H9 (cell line): ENCODE results near the gene TMEM245. TPM values are rescaled to one million over a fixed set of nuclear protein-coding genes. Genes with fewer than 3 reads are reported as not detected.
A peak's percentile ranks its signal among the peaks of the same experiment; 100 is the strongest.

Source experiments
- DNase-seq: peaks from one replicate; pipeline ENCODE4 v3.0.0-alpha.2; 2017
- H2AFZ ChIP-seq: one replicate; pipeline ENCODE4 v1.6.1; 2013; ENCODE audit warnings: mild to moderate bottlenecking, low read length, control low read depth, moderate library complexity
- H2AK5ac ChIP-seq: 2 replicates; pipeline ENCODE4 v1.6.1; 2013; ENCODE audit warnings: low read length, control low read depth, mixed read lengths; ENCODE audit not compliant: insufficient read length
- H2BK120ac ChIP-seq: one replicate; pipeline ENCODE4 v1.6.1; 2013; ENCODE audit warnings: low read depth, mild to moderate bottlenecking, low read length, control low read depth, inconsistent platforms; ENCODE audit not compliant: poor library complexity, severe bottlenecking
- H2BK12ac ChIP-seq: 2 replicates; pipeline ENCODE4 v1.6.1; 2013; ENCODE audit warnings: low read length, control low read depth, mixed read lengths, low read depth; ENCODE audit not compliant: insufficient read length
- H2BK15ac ChIP-seq: 2 replicates; pipeline ENCODE4 v1.6.1; 2013; ENCODE audit warnings: low read depth, low read length, control low read depth
- H2BK20ac ChIP-seq: one replicate; pipeline ENCODE4 v1.6.1; 2013; ENCODE audit warnings: low read depth, mild to moderate bottlenecking, low read length, control low read depth, inconsistent platforms; ENCODE audit not compliant: poor library complexity, severe bottlenecking
- H2BK5ac ChIP-seq: 2 replicates; pipeline ENCODE4 v1.6.1; 2013; ENCODE audit warnings: low read length, control low read depth, mixed read lengths; ENCODE audit not compliant: insufficient read length
- H3K14ac ChIP-seq: 2 replicates; pipeline ENCODE4 v1.6.1; 2013; ENCODE audit warnings: low read length, control low read depth; ENCODE audit not compliant: insufficient read depth
- H3K18ac ChIP-seq: 2 replicates; pipeline ENCODE4 v1.6.1; 2013; ENCODE audit warnings: low read depth, mild to moderate bottlenecking, mixed read lengths, low read length, control low read depth; ENCODE audit not compliant: insufficient read length
- H3K23ac ChIP-seq: 2 replicates; pipeline ENCODE4 v1.6.1; 2013; ENCODE audit warnings: low read length, control low read depth, mixed read lengths, low read depth; ENCODE audit not compliant: insufficient read length
- H3K23me2 ChIP-seq: 2 replicates; pipeline ENCODE4 v1.6.1; 2013; ENCODE audit warnings: low read depth, mild to moderate bottlenecking, mixed read lengths, low read length, control low read depth; ENCODE audit not compliant: insufficient read length, poor library complexity, severe bottlenecking
- H3K27ac ChIP-seq: 2 replicates; pipeline ENCODE4 v1.5.1; 2013; ENCODE audit warnings: low read length, control low read depth, mixed read lengths, low read depth; ENCODE audit not compliant: insufficient read length
- H3K27me3 ChIP-seq: 2 replicates; pipeline ENCODE4 v1.6.1; 2013; ENCODE audit warnings: low read length, control low read depth, inconsistent platforms; ENCODE audit not compliant: insufficient read depth
- H3K4ac ChIP-seq: 2 replicates; pipeline ENCODE4 v1.6.1; 2013; ENCODE audit warnings: low read depth, mild to moderate bottlenecking, control low read depth, inconsistent platforms, low read length, moderate library complexity
- H3K4me1 ChIP-seq: 2 replicates; pipeline ENCODE4 v1.6.1; 2013; ENCODE audit warnings: low read length, control low read depth, inconsistent platforms; ENCODE audit not compliant: insufficient read depth
- H3K4me2 ChIP-seq: 2 replicates; pipeline ENCODE4 v1.6.1; 2013; ENCODE audit warnings: low read length, control low read depth, mixed read lengths; ENCODE audit not compliant: insufficient read length, insufficient read depth
- H3K56ac ChIP-seq: 2 replicates; pipeline ENCODE4 v1.6.1; 2013; ENCODE audit warnings: low read depth, mild to moderate bottlenecking, mixed read lengths, low read length, control low read depth; ENCODE audit not compliant: insufficient read length
- H3K79me1 ChIP-seq: 2 replicates; pipeline ENCODE4 v1.6.1; 2013; ENCODE audit warnings: low read depth, mild to moderate bottlenecking, moderate library complexity, low read length, control low read depth, inconsistent platforms; ENCODE audit not compliant: insufficient read depth, poor library complexity, severe bottlenecking
- H3K79me2 ChIP-seq: 2 replicates; pipeline ENCODE4 v1.6.1; 2013; ENCODE audit warnings: low read length, control low read depth, inconsistent platforms; ENCODE audit not compliant: insufficient read depth
- H3K9ac ChIP-seq: 2 replicates; pipeline ENCODE4 v1.6.1; 2013; ENCODE audit warnings: low read length, control low read depth, mixed read lengths; ENCODE audit not compliant: insufficient read length; ENCODE audit errors: extremely low read depth
- H3K9me3 ChIP-seq: one replicate; pipeline ENCODE4 v1.6.1; 2013; ENCODE audit warnings: low read depth, low read length, inconsistent platforms; ENCODE audit not compliant: control insufficient read depth
- H3T11ph ChIP-seq: one replicate; pipeline ENCODE4 v1.6.1; 2013; ENCODE audit warnings: mild to moderate bottlenecking, low read length, control low read depth, inconsistent platforms
- H4K20me1 ChIP-seq: one replicate; pipeline ENCODE4 v1.6.1; 2013; ENCODE audit not compliant: control insufficient read depth, insufficient read length, insufficient read depth
- H4K5ac ChIP-seq: 2 replicates; pipeline ENCODE4 v1.6.1; 2013; ENCODE audit warnings: low read depth, mild to moderate bottlenecking, mixed read lengths, low read length, control low read depth; ENCODE audit not compliant: insufficient read length
- H4K8ac ChIP-seq: replicated peaks from 2 replicates; pipeline ENCODE4 v1.6.1; 2013; ENCODE audit warnings: low read length, control low read depth, mixed read lengths, low read depth; ENCODE audit not compliant: insufficient read length
- H4K91ac ChIP-seq: 2 replicates; pipeline ENCODE4 v1.6.1; 2013; ENCODE audit warnings: low read depth, mild to moderate bottlenecking, moderate library complexity, mixed read lengths, low read length, control low read depth; ENCODE audit not compliant: insufficient read length
- H3K27ac Mint-ChIP-seq, 3 experiments: 2 replicates in 2 of 3; 3 replicates in 1 of 3; pipeline ENCODE4 v1.8.0; 2020 to 2021; ENCODE audit warnings: mixed read lengths in 3 of 3, mild to moderate bottlenecking in 1 of 3, moderate library complexity in 1 of 3
- H3K27me3 Mint-ChIP-seq: 2 replicates; pipeline ENCODE4 v1.8.0; 2021; ENCODE audit warnings: low read depth, mild to moderate bottlenecking, moderate library complexity, mixed read lengths
- H3K36me3 Mint-ChIP-seq, 3 experiments: 2 replicates in 2 of 3; 3 replicates in 1 of 3; pipeline ENCODE4 v1.8.0; 2020 to 2021; ENCODE audit warnings: low read depth in 3 of 3, mixed read lengths in 3 of 3; ENCODE audit not compliant: insufficient read depth in 1 of 3
- H3K4me1 Mint-ChIP-seq, 2 experiments: 2 replicates each; pipeline ENCODE4 v1.8.0; 2020; ENCODE audit warnings: mixed read lengths in 2 of 2
- H3K4me3 Mint-ChIP-seq, 2 experiments: 2 replicates in 1 of 2; 3 replicates in 1 of 2; pipeline ENCODE4 v1.8.0; 2020 to 2021; ENCODE audit warnings: mild to moderate bottlenecking in 2 of 2, mixed read lengths in 2 of 2, moderate library complexity in 1 of 2
- H3K9me3 Mint-ChIP-seq, 2 experiments: 2 replicates in 1 of 2; 3 replicates in 1 of 2; pipeline ENCODE4 v1.8.0; 2020; ENCODE audit warnings: mild to moderate bottlenecking in 2 of 2, mixed read lengths in 2 of 2, moderate library complexity in 1 of 2
- CTCF ChIP-seq: fragments of 200-600 bp; sonication (generic); conservative IDR thresholded peaks from 3 replicates; pipeline ENCODE4 v1.8.0; 2021; ENCODE audit warnings: antibody characterized with exemption, mild to moderate bottlenecking
- WGBS: extraction: QIAGEN DNeasy Blood & Tissue Kit; methylation state at CpG from one replicate; pipeline ENCODE4 v1.1.7; 2013; ENCODE audit warnings: missing lambda C conversion rate, low lambda C conversion rate, mixed read lengths; ENCODE audit not compliant: insufficient read length; ENCODE audit errors: extremely low coverage; 5-methylcytosine and 5-hydroxymethylcytosine counted together
- total RNA-seq: library from RNA; stranded (reverse); gene quantifications from 2 replicates; pipeline ENCODE4 v1.2.1, GENCODE V29; 2021

Gene TMEM245
- total RNA-seq, 1 experiment from 2014 or later: 37.9 TPM

DNA sequence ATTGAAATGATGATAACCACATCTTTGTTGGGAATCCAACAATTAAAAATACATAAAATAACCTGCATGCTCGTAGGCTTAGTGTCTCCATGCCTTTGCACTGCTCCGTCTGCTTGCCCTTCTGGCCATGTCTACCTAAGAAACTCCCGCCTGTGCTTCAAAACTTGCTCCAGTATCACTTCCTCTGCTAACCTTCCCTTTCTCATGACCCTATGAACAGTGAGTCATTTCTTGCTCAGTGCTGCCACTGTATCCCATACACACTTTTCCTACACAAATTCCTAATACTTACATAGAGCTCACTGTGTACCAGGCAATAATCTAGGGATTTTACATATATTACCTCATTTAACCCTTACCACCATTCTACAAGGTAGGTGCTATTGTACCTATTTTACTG lies 33.5 kb downstream of the TMEM245 start:
- Histone ChIP-seq H4K91ac (no peak overlapping the region), H2BK12ac (no peak overlapping the region), H4K8ac (no peak overlapping the region), H3K79me2 (no peaks in the 10 kb centered on the region), H3K56ac (no peak overlapping the region), H3K9ac (no peak overlapping the region), H3K79me1 (peaks cover 3% of the 10 kb centered on the region), H3K27ac (no peak overlapping the region), H3K9me3 (no peaks in the 10 kb centered on the region), H2AK5ac (no peak overlapping the region), H3T11ph (no peak overlapping the region), H2BK120ac (no peak overlapping the region), H3K14ac (no peak overlapping the region), H4K20me1 (peaks cover 5% of the 10 kb centered on the region), H4K5ac (no peak overlapping the region), H3K4me2 (no peak overlapping the region), H3K4me1 (no peaks in the 10 kb centered on the region), H2BK20ac (no peak overlapping the region), H2BK15ac (no peak overlapping the region), H2AFZ (no peak overlapping the region), H3K4ac (no peak overlapping the region), H3K23ac (no peak overlapping the region), H3K27me3 (no peaks in the 10 kb centered on the region), H3K23me2 (no peaks in the 10 kb centered on the region), H2BK5ac (no peak overlapping the region), H3K18ac (no peak overlapping the region)
- H3K27me3 Mint-ChIP-seq: no peaks in the 10 kb centered on the region
- H3K27ac Mint-ChIP-seq: peak overlapping the region in 1 of 3 experiments; percentile 17; a peak in 1 of 7 replicates
- no peak overlapping the region for H3K4me3 Mint-ChIP-seq
- no CpG with 5 or more reads among the region's 3 CpGs for WGBS
- no peak for TF ChIP-seq CTCF
- H3K9me3 Mint-ChIP-seq: no peaks in the 10 kb centered on the region
- no peaks in the 10 kb centered on the region for H3K4me1 Mint-ChIP-seq
- no peak for DNase-seq
- H3K36me3 Mint-ChIP-seq: peaks cover 11 to 60% (median 52%) of the 10 kb centered on the region in 3 experiments; a peak in 6 of 7 replicates
